HG03135 (cell line): ENCODE results near the gene BDKRB2.

ENCODE experiments used
- ATAC-seq: cut with Tn5 transposase; IDR thresholded peaks from one replicate; pipeline ENCODE4 v1.9.1; 2021; ENCODE audit warnings: mild to moderate bottlenecking, moderate library complexity; ENCODE audit not compliant: unreplicated experiment

The BDKRB2 gene

DNA sequence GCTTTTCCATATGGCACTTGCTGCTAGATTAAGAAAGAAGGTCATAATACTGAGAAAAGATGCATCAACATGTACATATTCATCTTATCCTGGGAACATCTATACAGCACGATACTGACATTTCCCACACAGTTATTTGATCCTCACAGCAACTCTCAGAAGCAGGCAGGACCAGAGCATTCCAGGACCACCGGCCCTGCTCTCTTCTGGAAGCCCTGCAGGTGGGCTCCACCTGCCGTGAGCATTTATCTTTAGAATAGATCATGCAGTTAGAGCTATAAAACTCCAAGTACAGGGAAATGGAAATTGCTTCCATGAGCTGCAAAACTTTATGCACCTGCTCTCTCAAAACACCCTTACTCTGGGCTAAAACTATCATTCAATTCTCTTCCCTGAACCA is 45.8 kb downstream of the BDKRB2 start:
- ATAC-seq = no peak

DNA sequence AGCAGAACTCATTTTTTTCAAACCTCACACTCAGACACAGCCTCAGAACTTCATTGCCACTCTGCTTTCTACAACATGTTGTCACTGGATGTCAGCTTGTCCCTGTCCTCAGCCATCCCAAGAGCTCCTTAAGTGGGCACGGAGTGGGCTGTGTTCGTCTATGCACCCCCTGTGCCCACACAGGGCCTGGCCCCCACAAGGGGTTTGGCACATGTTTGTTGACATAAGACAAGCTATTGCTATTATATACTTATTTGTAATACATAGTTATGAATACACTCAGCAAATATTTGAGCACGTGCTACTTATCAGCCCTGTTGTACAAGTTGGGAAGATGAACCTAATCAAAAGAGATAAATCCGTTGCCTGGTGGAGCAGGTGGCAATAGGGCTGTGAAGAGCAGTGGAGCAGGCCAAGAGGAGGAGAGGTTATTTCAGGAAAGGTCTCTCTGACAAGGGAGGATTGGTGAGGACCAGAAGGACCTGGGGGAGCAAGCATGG is 47.1 kb downstream of the BDKRB2 start:
- ATAC-seq = no peak

DNA sequence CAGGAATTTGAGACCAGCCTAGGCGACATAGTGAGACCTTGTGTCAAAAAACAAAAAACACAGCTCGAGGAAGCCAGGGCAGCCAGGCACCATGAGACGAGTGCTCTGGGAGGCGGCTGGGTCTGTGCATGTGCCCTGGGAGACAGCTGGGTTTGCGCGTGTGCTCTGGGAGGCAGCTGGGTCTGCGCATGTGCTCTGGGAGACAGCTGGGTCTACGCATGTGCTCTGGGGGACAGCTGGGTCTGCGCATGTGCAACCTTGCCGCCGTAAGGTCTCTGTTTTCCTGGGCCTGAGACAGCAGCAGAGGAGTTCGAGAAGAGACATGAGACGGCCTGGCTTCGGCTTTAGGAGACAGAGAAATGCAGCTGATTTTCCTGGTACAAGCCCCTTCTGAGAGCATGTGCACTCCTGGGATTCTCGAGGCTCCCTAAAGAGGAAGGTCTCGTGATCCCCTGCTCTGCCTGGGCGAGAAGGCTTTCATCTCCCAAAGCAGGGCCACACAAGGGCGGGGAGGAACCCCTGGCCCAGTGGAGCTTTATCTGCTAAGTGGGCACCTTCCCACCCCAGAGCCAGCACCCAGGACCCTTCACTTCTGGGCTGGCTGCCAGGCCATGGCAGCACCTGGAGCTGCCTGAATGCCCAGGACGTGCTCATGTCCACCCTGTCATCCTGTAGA is 47.8 kb downstream of the BDKRB2 start:
- no peak for ATAC-seq

DNA sequence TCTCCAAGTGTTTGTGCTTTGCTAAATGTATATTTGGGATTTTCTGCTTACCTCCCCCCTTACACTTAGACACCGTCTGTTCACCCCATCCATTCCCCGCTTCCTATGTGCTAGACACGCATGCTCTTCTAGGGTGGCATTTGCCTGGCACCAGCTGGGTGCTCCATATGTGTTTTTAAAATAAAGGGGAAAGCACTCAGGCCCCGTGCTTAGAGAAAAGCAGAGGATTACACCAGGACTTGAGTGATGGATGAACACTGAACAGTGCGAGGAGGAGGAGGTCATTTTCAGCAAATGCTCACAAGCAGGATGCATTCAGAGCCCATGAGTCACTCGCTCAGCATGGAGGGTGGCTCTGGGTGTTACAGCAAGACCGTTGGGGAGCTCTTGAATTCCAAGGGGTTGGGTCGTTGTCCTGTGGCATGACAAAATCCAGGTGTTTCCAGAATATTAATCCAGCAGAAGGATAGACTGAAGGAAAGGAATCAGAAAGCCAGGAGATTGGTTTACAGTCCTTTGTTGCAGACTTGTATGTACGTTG is 48.4 kb downstream of the BDKRB2 start:
- ATAC-seq = no peak

DNA sequence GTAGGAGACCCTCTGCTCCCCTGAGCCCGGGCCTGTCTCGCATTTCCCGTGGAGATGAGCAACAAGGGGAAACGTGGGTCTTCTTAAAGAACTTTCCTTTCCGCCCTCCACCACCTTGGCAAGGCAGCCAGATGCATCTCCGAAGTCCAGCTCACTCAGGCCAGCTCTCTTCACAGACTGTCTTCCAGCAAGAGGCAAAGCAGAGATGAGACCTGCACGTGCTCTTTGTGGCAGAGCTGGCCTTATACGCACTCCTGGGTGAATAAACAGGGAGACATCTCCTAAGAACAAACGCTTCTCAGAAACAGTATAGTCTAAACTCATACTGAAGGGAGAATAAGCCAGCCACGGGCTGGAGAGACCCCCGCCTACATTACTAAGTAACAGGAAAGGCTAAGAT is 50.0 kb downstream of the BDKRB2 start:
- no peak for ATAC-seq

DNA sequence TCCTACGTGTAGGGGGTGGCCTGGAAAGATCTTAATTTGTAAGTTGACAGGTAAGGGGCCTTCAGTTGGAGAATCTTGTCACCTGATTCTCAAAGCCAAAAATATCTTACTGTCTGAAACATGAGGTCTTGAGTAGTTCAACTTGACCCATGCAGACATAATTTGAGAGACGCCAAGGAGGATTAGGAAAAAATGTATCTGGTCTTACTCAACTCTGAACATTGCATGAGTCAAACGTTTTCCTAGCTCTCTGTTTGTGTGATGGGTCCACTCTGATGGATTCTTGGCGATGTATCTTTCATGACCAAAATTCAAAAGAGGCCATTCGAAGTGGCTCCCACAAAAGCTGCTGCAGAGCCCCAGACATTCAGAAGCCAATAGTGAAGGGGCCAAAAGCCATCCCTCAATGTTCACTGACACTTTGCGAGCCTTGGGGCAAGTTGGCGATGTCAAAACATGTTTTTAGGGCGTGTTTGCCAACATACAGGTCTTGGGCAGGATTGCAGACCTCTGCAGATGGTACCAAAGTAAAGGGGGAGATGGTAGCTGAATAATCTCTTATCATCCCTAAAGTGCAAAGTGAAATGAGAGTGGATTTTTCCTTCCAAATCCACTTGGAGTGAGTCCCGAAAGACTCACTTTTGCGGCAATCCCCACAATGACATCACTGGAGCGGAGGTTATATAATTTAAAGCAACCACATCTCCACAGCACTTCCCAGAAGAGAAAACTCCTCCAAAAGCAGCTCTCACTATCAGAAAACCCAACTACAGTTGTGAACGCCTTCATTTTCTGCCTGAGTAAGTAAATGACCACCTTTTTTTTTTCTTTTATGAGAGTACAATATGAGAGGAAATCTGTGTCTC is 51.1 kb downstream of the BDKRB2 start, which contains the start of gene BDKRB1:
Gene BDKRB1, plus strand, starts transcription at position 710 of the 866 bp plus-strand sequence. CDS start 7,473 bp downstream, outside the sequence.
- ATAC-seq = no peak

DNA sequence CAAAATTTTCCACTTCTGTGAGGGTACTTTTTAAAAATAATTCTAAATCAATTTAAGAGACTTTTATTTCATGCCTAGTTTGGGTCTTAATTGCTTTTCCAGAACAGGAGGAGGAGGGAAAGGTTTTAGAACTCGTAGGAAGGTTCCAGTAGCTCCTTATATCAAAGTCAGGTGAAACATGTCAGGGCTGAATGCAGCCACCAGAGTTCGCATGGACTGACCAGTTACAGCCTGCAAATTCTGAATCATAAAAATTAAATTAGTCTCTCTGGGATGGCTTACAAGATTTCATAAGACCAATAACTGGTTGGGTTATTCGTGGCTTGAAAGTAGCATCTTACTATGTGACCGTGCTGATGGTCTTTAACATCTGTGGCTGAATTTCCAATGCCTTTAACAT is 51.8 kb downstream of the BDKRB2 start:
- ATAC-seq = no peak

DNA sequence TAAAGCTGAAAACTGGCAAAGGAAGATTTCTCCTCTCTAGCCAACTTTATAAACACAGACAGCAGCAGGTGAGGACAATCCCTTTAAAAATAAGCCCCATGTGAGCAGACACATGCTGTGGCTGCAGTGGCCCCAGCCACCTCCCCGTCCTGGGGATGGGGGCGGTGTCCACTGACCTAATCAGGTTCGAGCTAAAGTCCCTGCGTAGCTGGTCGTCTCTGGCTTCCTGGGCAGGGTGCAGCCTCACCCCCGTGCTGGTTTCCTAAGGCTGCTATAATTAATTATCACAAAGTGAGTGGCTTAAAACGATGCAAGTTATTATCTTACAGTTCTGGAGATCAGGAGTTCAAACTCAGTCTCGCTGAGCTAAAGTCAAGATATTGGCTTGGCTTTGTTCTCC is 52.4 kb downstream of the BDKRB2 start:
- ATAC-seq = no peak

DNA sequence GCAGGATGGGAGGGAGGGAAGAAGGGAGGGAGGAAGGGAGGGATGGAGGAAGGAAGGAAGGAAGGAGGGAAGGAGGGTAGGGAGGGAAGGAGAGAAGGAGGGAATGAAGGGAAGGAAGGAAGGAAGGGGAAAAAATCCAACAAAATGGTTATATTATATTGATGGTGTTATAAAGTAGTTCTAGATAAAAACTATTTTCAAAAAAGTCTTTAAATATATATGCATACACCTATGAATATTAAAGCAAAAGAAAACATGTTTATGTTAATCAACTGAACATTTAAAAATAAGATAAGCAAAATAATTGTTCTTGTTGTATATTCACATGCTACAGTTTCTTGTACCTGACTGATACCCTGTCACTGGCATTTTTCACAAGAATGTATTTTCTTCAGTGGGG is 53.3 kb downstream of the BDKRB2 start:
- ATAC-seq = no peak

DNA sequence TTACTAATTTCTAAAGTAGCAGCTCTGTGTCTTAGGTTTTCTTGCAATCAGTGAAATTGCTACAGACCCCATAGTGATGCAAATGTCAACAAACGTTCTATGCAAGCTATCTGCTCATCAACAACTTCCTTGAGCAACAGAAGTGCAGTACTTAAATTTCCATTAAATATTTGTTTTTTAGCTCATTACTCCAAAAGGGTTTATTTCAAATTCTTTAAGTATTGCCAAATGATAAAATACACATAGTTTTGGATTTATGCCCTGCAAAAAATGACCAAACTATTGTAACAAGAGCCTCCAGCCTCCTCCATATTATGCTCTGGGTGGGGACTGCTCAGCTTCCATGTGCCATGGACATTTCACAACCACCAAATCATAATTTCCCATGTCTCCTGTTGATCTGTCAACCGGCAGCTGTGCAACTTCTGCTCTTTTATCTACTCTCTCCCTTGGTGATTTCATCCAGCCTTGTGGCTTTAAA is 55.7 kb downstream of the BDKRB2 start:
- no peak for ATAC-seq

DNA sequence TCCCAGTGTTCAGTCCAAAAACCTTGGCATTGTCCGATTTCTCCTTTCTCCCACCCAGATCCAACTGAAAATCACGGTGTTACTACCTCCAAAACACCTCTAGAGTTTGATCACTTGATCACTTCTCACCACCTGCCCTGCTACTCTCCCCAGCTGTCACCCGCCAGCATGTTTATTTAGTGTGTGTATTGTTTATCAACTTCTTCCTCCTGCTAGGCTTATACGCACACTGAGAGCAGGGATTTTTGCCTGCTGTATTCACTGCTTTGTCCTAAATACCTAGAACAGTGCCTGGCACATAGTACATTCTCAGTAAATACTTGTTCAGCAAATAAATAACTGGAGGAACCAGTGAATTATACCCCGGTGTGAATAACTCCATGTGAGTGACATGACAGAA is 56.4 kb downstream of the BDKRB2 start:
- no peak for ATAC-seq

DNA sequence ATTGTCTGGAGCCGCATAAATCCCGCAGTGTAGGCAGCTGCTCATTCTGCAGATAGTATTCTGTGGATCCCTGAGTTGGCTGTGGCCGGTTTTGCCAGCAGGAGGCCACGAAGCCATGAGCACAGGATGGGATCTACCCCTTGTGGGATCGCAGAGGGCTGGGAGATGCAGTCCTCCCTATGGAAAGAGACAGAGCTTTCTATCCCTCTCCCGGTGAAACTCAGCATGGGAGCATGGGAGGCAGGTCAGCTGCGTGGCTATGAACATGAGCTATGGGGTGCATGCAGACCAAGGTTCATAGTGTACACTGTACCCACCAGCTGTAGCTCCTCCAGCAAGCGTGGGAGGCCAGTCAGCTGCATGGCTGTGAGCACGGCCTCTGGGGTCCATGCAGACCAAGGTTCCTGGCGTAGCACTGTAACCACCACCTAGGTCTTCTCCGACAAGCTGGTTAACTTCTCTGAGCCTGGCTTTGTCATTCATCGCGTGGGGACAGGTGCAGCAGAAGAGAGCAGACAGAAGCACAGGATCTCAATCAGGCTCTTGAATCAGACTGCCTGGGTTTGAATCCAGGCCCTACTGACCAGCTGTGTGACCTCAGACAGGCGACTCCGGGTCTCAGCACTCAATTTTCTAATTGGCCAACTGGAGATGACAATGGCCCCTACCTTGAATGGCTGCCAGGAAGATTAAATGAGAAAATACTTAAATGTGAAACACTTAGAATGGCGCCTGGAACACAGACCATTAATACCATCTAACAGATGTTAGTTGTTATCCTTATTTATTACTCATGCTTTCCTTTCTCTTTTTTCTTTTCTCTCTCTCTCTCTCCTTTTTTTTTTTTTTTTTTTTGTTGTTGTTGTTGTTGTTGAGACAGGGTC is 57.4 kb downstream of the BDKRB2 start:
- no peak for ATAC-seq

DNA sequence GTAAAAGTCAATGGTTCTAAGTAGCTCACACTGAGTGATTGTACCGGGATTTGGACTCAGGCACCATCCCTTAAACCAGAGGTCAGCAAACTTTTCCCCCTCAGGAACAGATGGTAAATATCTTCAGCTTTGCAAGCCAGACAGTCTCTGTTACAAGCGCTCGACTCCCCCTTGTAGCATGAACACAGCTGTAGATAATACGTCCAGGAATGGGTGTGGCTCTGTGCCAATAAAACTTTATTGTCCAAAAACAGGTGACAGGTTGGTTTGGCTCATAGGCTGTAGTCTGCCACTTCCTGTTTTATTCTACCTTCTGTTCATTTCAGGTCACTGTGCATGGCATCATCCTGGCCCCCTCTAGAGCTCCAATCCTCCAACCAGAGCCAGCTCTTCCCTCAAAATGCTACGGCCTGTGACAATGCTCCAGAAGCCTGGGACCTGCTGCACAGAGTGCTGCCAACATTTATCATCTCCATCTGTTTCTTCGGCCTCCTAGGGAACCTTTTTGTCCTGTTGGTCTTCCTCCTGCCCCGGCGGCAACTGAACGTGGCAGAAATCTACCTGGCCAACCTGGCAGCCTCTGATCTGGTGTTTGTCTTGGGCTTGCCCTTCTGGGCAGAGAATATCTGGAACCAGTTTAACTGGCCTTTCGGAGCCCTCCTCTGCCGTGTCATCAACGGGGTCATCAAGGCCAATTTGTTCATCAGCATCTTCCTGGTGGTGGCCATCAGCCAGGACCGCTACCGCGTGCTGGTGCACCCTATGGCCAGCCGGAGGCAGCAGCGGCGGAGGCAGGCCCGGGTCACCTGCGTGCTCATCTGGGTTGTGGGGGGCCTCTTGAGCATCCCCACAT is 58.9 kb downstream of the BDKRB2 start:
- no peak for ATAC-seq

DNA sequence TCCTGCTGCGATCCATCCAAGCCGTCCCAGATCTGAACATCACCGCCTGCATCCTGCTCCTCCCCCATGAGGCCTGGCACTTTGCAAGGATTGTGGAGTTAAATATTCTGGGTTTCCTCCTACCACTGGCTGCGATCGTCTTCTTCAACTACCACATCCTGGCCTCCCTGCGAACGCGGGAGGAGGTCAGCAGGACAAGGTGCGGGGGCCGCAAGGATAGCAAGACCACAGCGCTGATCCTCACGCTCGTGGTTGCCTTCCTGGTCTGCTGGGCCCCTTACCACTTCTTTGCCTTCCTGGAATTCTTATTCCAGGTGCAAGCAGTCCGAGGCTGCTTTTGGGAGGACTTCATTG is 59.5 kb downstream of the BDKRB2 start:
- no peak for ATAC-seq

DNA sequence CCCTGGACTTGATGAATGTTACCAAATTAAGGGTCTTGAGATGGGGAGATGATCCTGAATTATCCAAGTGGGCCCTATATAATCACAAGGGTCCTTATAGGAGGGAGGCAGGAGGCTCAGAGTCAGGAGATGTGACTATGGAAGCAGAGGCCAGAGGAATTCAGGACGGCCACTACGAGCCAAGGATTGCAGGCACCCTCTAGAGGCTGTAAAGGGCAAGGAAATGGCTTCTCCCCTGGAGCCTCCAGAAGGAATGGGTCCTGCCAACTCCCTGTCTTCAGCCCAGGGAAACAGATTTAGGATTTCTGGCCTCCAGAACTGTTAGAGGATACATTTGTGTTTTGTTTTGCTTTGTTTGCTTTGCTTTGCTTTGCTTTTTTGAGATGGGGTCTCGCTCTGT is 60.2 kb downstream of the BDKRB2 start:
- no peak for ATAC-seq

DNA sequence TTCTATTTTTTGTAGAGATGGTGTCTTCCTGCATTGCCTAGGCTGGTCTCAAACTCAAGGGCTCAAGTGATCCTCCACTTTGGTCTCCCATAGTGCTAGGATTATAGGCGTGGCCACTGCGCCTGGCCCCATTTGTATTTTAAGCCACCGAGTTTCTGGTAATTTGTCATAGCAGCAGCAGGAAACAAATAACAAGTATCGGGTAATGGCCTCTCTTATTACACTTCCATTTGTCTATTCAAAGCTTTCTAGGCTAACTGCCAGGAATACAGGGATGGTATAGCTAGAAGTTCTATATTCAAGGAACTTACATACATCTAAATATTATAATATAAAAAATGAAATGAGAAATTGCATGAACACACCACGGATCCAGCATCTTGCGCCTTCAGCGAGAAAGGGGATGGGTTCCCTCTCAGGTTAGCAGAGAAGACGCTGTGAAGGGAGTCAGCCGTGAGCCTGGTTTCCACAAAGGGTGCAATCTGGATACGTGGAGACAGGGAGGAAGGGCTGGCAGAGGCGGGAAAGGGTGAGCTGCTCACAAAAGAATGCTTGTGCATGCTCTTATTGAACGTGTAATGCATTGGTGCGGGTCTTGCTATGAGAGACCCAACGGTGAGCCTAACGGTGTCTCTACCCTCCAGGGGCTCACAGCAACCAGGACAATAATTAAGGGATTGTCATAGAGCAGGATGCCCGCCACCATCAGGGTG is 60.9 kb downstream of the BDKRB2 start:
- ATAC-seq = no peak

DNA sequence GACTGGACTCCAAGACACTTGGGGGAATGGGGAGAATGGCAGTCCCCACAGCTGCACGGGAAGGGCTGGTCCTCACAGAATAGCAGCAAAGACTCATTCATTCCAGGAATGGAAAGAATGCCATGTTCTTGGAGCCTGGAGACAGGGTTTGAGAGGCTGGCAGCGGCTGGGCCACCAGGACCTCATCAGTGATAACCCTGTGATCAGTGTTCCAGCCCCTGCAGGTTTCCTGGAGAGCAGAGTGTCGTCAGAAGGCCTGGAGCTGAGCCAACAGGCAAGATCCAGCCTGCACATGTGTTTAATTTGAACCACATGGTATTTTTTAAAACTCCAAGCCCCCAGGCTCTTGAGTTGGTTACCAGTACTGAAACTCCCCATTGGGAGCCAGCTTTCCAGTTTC is 62.7 kb downstream of the BDKRB2 start:
- no peak for ATAC-seq

DNA sequence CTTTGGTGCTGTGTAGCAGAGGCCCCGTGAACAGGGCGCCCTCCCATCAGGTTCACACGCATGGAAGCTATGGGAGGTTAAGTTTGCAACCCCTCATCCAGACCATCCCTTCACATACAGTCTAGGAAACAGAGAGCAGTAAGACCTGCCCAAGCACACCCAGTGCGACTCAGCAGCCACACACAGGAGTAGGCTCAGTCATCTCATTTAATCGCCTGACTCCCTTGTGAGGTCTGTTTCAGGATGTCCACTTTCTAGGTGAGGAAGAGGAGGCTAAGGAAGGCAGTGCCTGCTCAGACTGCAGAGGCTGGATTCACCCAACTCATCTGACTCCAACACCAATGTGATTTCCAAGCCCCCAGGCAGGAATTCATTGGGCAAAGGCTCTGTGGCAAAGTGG is 63.3 kb downstream of the BDKRB2 start:
- no peak for ATAC-seq
